AG04449 (cell line): ENCODE measurements around the gene CHN2.

Experiments used
- CTCF ChIA-PET: fragments of 350-600 bp; formaldehyde crosslinking; extraction: SDS; loops from one replicate; lab custom pipeline; 2021; ENCODE audit warnings: antibody characterized with exemption; lab: Yijun Ruan, JAX
- POLR2A ChIA-PET: fragments of 400-600, 350-600 bp; formaldehyde crosslinking; extraction: SDS; loops from one replicate; lab custom pipeline; 2020; ENCODE audit warnings: antibody characterized with exemption, inconsistent platforms; lab: Yijun Ruan, JAX
- DNase-seq: peaks from one replicate; pipeline ENCODE4 v3.0.0-alpha.2; 2010; ENCODE audit warnings: low read depth, low spot score
- H3K4me3 ChIP-seq: 2 replicates; pipeline ENCODE4 v1.5.1; 2011; ENCODE audit warnings: low read depth, mild to moderate bottlenecking, control low read depth, low read length
- CTCF ChIP-seq: IDR thresholded peaks from one replicate; pipeline ENCODE4 v1.5.1; 2011; ENCODE audit warnings: mild to moderate bottlenecking, moderate library complexity, low read length, control low read depth, inconsistent platforms; ENCODE audit not compliant: insufficient read depth; ENCODE audit errors: missing control alignments

Gene CHN2

DNA sequence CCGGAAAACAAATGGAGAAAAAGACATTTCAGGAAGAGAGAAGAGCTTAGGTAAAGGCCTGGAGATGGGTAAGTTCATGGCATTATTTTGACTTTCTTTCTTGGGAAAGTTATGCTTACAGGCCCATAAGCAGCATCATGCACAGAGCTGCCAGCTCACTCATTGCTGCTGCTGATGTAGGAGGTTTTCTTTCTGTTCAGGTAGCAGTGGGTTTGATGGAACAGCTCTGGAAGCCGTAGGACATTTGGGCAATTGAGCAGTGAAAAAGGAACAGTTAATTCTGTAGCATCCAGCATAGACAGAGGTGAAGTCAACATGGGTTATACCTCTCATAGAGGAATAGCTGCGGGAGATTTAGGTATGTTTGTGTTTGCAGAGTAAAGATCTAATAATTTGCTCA is 3.3 kb downstream of the CHN2 start:
- H3K4me3 ChIP-seq: no peak overlapping the region
- DNase-seq: no peak
- TF ChIP-seq CTCF: no peak
- ChIA-PET POLR2A (no interaction called here), CTCF (interaction anchor here (1.6 kb wide), 1 partner anchor 8 kb away, joined by 6 read pairs; no protein-coding TSS in a partner anchor)

GRCh38 chr7:29199776-29200175 is 5.2 kb downstream of the CHN2 start:
- H3K4me3 ChIP-seq: no peak overlapping the region
- ChIA-PET CTCF (no interaction called here), POLR2A (no interaction called here)
- DNase-seq: no peak
- TF ChIP-seq CTCF: no peak

DNA sequence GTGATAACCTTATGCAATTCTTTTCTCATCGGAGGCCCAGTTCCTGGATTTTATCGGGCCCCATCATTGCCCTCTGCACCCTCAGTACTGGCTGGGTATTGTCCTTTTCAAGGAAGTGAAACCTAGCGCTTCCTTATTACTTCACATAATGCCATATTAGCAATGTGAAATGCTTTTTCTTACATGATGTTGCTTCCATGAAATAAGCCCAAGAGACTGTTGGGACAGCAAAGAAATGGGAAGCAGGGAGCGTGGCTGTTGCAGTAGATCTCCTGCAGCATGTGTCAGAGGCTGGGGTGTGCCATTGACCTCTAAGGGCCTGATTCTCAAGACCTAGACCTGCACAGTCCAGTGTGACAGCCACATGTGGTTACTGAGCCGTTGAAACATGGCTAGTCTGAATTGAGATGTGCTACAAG is 8.1 kb downstream of the CHN2 start:
- DNase-seq: no peak
- H3K4me3 ChIP-seq: no peak overlapping the region
- no peak for TF ChIP-seq CTCF
- CTCF ChIA-PET: interaction anchor here (2.2 kb wide), 1 partner anchor 14 kb away, joined by 18 read pairs; no protein-coding TSS in a partner anchor
- POLR2A ChIA-PET: no interaction called here

DNA sequence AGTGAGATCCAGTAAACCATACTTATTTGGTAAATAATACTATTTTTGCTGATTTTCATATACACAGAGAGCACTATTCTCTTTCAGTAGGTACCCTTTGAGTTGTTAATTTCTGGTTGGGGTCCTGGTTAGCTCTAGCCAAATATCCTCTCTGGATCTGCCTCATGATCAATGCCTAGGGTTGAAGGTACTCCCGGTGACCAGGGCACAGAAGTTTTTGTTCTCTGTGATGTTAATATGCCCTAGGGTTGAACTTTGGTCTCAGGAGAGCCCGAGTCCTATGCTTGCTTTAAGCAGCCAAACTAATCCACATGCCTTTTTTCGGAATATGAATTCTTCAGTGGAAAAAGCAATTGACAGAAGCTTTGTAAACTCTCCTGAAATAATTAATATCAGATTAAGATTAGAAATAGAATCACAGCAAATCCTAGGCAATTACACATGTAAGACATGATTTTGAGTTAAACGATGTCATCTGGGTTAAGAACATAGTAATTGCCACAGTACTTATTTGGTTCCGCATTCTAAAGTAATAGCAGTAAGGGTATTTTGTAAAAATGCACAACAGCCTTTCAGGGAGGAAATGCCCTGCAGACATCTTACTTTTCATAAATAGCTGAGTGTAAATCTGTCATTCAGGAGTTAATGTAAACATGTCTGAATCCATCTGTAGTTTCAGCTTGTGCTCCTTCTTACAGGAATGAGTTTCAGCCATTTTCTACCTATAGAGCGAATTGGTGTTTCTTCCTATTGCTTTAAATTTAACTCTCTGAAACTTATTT is 10.1 kb downstream of the CHN2 start:
- no peak overlapping the region for H3K4me3 ChIP-seq
- POLR2A ChIA-PET: no interaction called here
- no peak for TF ChIP-seq CTCF
- no peak for DNase-seq
- CTCF ChIA-PET: interaction anchor here (1.7 kb wide), 1 partner anchor 15 kb away, joined by 5 read pairs; no protein-coding TSS in a partner anchor

GRCh38 chr7:29207162-29207801 is 12.7 kb downstream of the CHN2 start:
- CTCF ChIA-PET: no interaction called here
- TF ChIP-seq CTCF: no peak

More at GRCh38 chr7:29207162-29207801, 12.7 kb downstream of the CHN2 start:
- no peak for DNase-seq
- POLR2A ChIA-PET: no interaction called here
- no peak overlapping the region for H3K4me3 ChIP-seq
